DMS153 treated with DMSO at 0.1 percent for 48 hours (cell line): Measurements from ENCODE around the gene FLVCR1.

Source experiments
- DNase-seq: peaks from one replicate; lab custom pipeline; 2025; ENCODE audit not compliant: unreplicated experiment; lab: John Stamatoyannopoulos, UW

The FLVCR1 gene

DNA sequence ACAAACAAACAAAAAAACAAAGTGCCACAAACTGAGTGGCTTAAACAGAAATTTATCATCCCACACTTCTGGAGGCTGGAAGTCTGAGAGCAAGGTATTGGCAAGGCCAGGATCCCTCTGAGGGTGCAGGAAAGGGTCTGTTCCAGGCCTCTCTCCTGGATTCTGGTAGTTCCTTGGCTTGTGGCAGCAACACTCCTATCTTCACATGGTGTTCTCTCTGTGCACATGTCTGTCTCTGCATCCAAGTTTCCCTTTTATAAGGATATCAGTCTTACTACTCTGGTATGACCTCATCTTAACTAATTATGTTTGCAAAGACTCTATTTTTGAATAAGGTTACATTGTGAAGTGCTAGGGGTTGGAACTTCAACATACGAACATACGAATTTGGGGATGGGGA is 87.0 kb downstream of the FLVCR1 start:
- DNase-seq = no peak

DNA sequence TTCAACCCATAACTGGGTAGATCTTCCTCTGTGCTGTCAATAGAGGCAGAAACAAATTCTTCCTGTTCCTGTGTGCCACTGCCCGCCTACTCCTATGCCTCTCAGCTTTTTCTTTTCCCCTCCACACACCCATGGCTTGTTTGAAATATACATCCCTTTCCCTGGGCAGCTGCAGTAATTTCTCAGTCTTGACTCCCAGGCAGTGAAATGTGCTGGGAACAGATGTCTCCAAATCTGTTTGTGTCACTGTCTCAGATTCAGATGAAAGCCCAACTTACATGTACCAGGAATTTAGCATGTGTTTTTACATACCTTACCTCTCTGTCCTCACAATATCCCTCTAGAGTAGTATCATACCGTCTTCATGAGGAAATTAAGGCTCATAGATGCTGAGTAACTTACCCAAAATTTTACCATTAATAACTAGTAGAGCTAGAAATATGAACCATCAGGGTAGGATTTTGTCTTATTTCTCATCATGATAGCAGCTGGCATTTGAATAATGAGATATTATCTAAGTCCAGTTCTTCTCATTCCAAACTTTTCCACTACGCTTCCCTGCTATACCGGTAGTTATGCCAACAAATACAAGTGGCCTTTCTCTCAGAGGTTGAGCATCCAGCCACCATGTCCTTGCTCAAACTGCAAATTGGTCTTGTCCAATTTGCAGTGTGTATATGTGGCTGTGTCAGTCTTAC is 87.5 kb downstream of the FLVCR1 start:
- no peak for DNase-seq

DNA sequence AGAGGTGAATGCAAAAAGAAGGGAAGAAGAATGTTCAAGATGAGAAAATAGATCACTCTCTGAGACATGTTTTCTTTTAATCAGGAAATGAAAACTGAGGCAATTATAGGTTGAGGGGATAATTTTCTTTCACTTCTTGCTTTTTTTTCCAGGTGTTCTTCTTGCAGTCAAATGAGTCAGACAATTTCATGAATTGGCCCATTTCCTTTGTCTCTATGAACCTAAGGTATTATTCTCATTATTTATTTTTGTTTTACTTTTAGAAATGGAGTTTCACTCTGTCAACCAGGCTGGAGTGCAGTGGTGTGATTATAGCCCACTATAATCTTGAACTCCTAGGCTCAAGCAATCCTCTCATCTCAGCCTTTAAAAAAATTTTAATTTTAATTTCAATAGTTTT is 88.8 kb downstream of the FLVCR1 start:
- no peak for DNase-seq
